Spleen (tissue), 7 donors: ENCODE data around the gene CEP63.

Source experiments
- CTCF ChIP-seq, 11 experiments: fragments of 200-600 bp in 7 of 11; fragments of 450-650 bp in 4 of 11; sonication (generic) in 4 of 11; IDR thresholded peaks in 8 of 11; conservative IDR thresholded peaks in 3 of 11; 1 replicate in 7 of 11; 2 replicates in 4 of 11; pipeline versions ENCODE4 v1.4.0 to v1.8.0; 2016 to 2021; ENCODE audit warnings: antibody characterized with exemption in 11 of 11, inconsistent platforms in 4 of 11, mild to moderate bottlenecking in 1 of 11
- POLR2AphosphoS5 ChIP-seq, 3 donors: sonication (generic); formaldehyde crosslinking; IDR thresholded peaks; one replicate each; pipeline ENCODE4 v1.5.1; 2017; ENCODE audit warnings: antibody characterized with exemption in 3 of 3
- donor health status: DM: no; HTN: no; CAD: no; lungs with moderate emphysema.
- donor health status: DM: no; HTN: no; CAD: no.
- donor health status: DM: no; HTN: no; CAD: no.

DNA sequence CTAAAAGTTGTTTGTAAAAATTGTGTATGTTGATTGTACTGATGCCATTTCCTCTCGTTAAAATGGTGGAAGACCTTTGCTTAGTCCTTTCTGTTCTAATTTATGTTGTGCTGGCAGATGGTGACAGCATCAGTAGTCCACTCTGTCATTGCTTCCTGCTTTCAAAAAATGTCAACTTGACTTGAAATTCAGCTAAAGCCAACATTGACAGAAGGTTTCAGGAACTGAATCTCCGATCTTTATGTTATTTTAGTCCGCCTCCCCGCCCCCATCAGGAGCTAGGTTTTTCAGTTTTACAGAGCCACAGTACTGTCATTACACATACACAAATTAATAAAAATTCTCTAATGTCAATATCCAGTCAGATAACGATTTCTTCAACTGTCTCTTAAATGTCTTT lies 1.5 kb downstream of the CEP63 start:
- TF ChIP-seq POLR2AphosphoS5 (IDR thresholded peaks at IDR 0.05), result no peak
- no peak for TF ChIP-seq CTCF (IDR thresholded peaks at IDR 0.05 in 8 of 11, conservative IDR thresholded peaks at IDR 0.05 in 3 of 11)
